CD8-positive, alpha-beta memory T cell (primary cell): ENCODE data around the gene GLYATL3. TPM values are rescaled to one million over a fixed set of nuclear protein-coding genes. Genes with fewer than 3 reads are reported as not detected.

Experiments used
- CTCF ChIA-PET: fragments of 350-600 bp; sonication (Branson Sonifier 250); formaldehyde crosslinking; loops from one replicate; lab custom pipeline; 2021; ENCODE audit warnings: antibody characterized with exemption; lab: Charles Lee
- POLR2A ChIA-PET: fragments of 350-600 bp; sonication (Branson Sonifier 250); formaldehyde crosslinking; loops from one replicate; lab custom pipeline; 2021; ENCODE audit warnings: antibody characterized with exemption; lab: Charles Lee
- DNase-seq, 5 donors: peaks; one replicate each; pipeline versions ENCODE4 v3.0.0 to v3.0.0-alpha.2; 2020 to 2022; ENCODE audit warnings: mixed read lengths in 1 of 5
- H3K27ac ChIP-seq: one replicate; pipeline ENCODE4 v1.7.0; 2013; ENCODE audit warnings: low read depth, mild to moderate bottlenecking, low read length, moderate library complexity
- H3K27me3 ChIP-seq: 2 replicates; pipeline ENCODE4 v1.7.0; 2013; ENCODE audit warnings: low read length, mild to moderate bottlenecking; ENCODE audit not compliant: insufficient read depth, poor library complexity, severe bottlenecking
- H3K36me3 ChIP-seq: 2 replicates; pipeline ENCODE4 v1.7.0; 2013; ENCODE audit warnings: mild to moderate bottlenecking, low read length, moderate library complexity; ENCODE audit not compliant: insufficient read depth
- H3K4me1 ChIP-seq: 2 replicates; pipeline ENCODE4 v1.7.0; 2013; ENCODE audit warnings: mild to moderate bottlenecking, low read length, moderate library complexity; ENCODE audit not compliant: insufficient read depth
- H3K4me3 ChIP-seq: 2 replicates; pipeline ENCODE4 v1.7.0; 2013; ENCODE audit warnings: mild to moderate bottlenecking, low read length
- H3K9me3 ChIP-seq: 2 replicates; pipeline ENCODE4 v1.7.0; 2013; ENCODE audit warnings: mild to moderate bottlenecking, low read length
- H3K27ac Mint-ChIP-seq, 8 donors: one replicate each; pipeline ENCODE4 v1.8.0; 2020 to 2021; ENCODE audit warnings: mixed read lengths in 8 of 8, mild to moderate bottlenecking in 6 of 8, inconsistent platforms in 3 of 8, moderate library complexity in 3 of 8
- H3K27me3 Mint-ChIP-seq, 2 donors: one replicate each; pipeline ENCODE4 v1.8.0; 2020 to 2021; ENCODE audit warnings: mixed read lengths in 2 of 2, mild to moderate bottlenecking in 1 of 2, moderate library complexity in 1 of 2
- H3K36me3 Mint-ChIP-seq, 3 donors: one replicate each; pipeline ENCODE4 v1.8.0; 2020 to 2021; ENCODE audit warnings: mixed read lengths in 3 of 3, inconsistent platforms in 1 of 3, mild to moderate bottlenecking in 1 of 3
- H3K4me1 Mint-ChIP-seq, 3 donors: one replicate each; pipeline ENCODE4 v1.8.0; 2020 to 2021; ENCODE audit warnings: mixed read lengths in 3 of 3, inconsistent platforms in 1 of 3, mild to moderate bottlenecking in 1 of 3
- H3K4me3 Mint-ChIP-seq, 7 donors: one replicate each; pipeline ENCODE4 v1.8.0; 2020 to 2021; ENCODE audit warnings: mixed read lengths in 7 of 7, mild to moderate bottlenecking in 6 of 7, moderate library complexity in 4 of 7, inconsistent platforms in 2 of 7
- H3K9me3 Mint-ChIP-seq, 5 donors: one replicate each; pipeline ENCODE4 v1.8.0; 2020 to 2022; ENCODE audit warnings: mixed read lengths in 5 of 5, mild to moderate bottlenecking in 3 of 5, moderate library complexity in 2 of 5, inconsistent platforms in 1 of 5
- polyA plus RNA-seq: library from polyadenylated mRNA; unstranded; fragments of 300-500 nt; fragmentation: Illumina TruSeq; gene quantifications from one replicate; pipeline ENCODE4 v1.2.3, GENCODE V29; 2021
- total RNA-seq, 2 experiments: library from RNA; stranded (reverse); gene quantifications; one replicate each; pipeline ENCODE4 v1.2.3, GENCODE V29; 2021

Gene GLYATL3
- total RNA-seq, result not detected
- not detected for polyA plus RNA-seq

- H3K9me3 ChIP-seq, result no peaks in the 10 kb centered on the region
- H3K9me3 Mint-ChIP-seq, result no peaks in the 10 kb centered on the region
- H3K36me3 Mint-ChIP-seq, result no peaks in the 10 kb centered on the region
- ChIA-PET CTCF (no interaction called here), POLR2A (no interaction called here)
- no peaks in the 10 kb centered on the region for H3K27me3 ChIP-seq
- no peaks in the 10 kb centered on the region for H3K36me3 ChIP-seq
- no peak within 1 kb of the TSS for H3K4me3 ChIP-seq
- H3K27ac ChIP-seq, result no peak within 1 kb of the TSS
- H3K27me3 Mint-ChIP-seq, result peaks cover 0 to 4% of the 10 kb centered on the region in 2 donors
- DNase-seq, result no peak
- H3K4me3 Mint-ChIP-seq, result no peak within 1 kb of the TSS
- no peaks in the 10 kb centered on the region for H3K4me1 ChIP-seq
- no peaks in the 10 kb centered on the region for H3K4me1 Mint-ChIP-seq
- no peak within 1 kb of the TSS for H3K27ac Mint-ChIP-seq
Measured at GRCh38 chr6:49499623-49500022, at the start of gene GLYATL3. GLYATL3 (plus strand) TSS chr6:49499923; CDS start chr6:49511991, 12,068 bp downstream.

- H3K27me3 ChIP-seq, result no peaks in the 10 kb centered on the region
- H3K27ac ChIP-seq, result no peak overlapping the region
- no peaks in the 10 kb centered on the region for H3K9me3 Mint-ChIP-seq
- H3K4me3 ChIP-seq, result no peak overlapping the region
- H3K27ac Mint-ChIP-seq, result no peak overlapping the region
- peaks cover 0 to 6% (median 4%) of the 10 kb centered on the region in 3 donors for H3K4me1 Mint-ChIP-seq
- ChIA-PET POLR2A (no interaction called here), CTCF (no interaction called here)
- no peaks in the 10 kb centered on the region for H3K27me3 Mint-ChIP-seq
- peaks cover 0 to 60% (median 28%) of the 10 kb centered on the region in 3 donors for H3K36me3 Mint-ChIP-seq
- no peak for DNase-seq
- H3K4me1 ChIP-seq, result no peaks in the 10 kb centered on the region
- peaks cover 29% of the 10 kb centered on the region for H3K36me3 ChIP-seq
- H3K4me3 Mint-ChIP-seq, result no peak overlapping the region
- H3K9me3 ChIP-seq, result no peaks in the 10 kb centered on the region
Measured at GRCh38 chr6:49453221-49453620, 46.5 kb upstream of the GLYATL3 start.

GRCh38 chr6:49454787-49455709 lies 44.7 kb upstream of the GLYATL3 start:
- Histone ChIP-seq H3K27ac (no peak overlapping the region), H3K27me3 (no peaks in the 10 kb centered on the region), H3K4me1 (no peaks in the 10 kb centered on the region), H3K4me3 (no peak overlapping the region), H3K9me3 (no peaks in the 10 kb centered on the region), H3K36me3 (peaks cover 27% of the 10 kb centered on the region)
- DNase-seq, result no peak
- H3K36me3 Mint-ChIP-seq, result peaks cover 0 to 53% (median 21%) of the 10 kb centered on the region in 3 donors
- H3K4me3 Mint-ChIP-seq, result no peak overlapping the region
- ChIA-PET POLR2A (no interaction called here), CTCF (no interaction called here)
- peaks cover 2 to 4% (median 3%) of the 10 kb centered on the region in 3 donors for H3K4me1 Mint-ChIP-seq
- H3K27me3 Mint-ChIP-seq, result no peaks in the 10 kb centered on the region
- H3K9me3 Mint-ChIP-seq, result no peaks in the 10 kb centered on the region
- peak overlapping the region in 1 of 8 donors; percentile 47 for H3K27ac Mint-ChIP-seq

- no peak overlapping the region for H3K27ac ChIP-seq
- H3K9me3 ChIP-seq, result no peaks in the 10 kb centered on the region
- ChIA-PET CTCF (no interaction called here), POLR2A (no interaction called here)
- H3K27me3 ChIP-seq, result no peaks in the 10 kb centered on the region
- Mint-ChIP-seq H3K4me1 (peaks cover 18 to 27% (median 22%) of the 10 kb centered on the region in 3 donors), H3K27me3 (no peaks in the 10 kb centered on the region), H3K4me3 (no peak overlapping the region), H3K36me3 (peaks cover 0 to 39% (median 10%) of the 10 kb centered on the region in 3 donors), H3K27ac (no peak overlapping the region), H3K9me3 (no peaks in the 10 kb centered on the region)
- H3K4me1 ChIP-seq, result peaks cover 11% of the 10 kb centered on the region
- no peak overlapping the region for H3K4me3 ChIP-seq
- DNase-seq, result no peak
- H3K36me3 ChIP-seq, result peaks cover 17% of the 10 kb centered on the region
Measured at GRCh38 chr6:49457771-49458170, 42.0 kb upstream of the GLYATL3 start.

- Mint-ChIP-seq H3K9me3 (no peaks in the 10 kb centered on the region), H3K4me3 (peak overlapping the region; percentile 91 to 98 (median 95)), H3K27ac (peak overlapping the region; percentile 71 to 100 (median 97)), H3K36me3 (peaks cover 0 to 25% (median 3%) of the 10 kb centered on the region in 3 donors), H3K4me1 (peaks cover 38 to 60% (median 50%) of the 10 kb centered on the region in 3 donors), H3K27me3 (peaks cover 0 to 1% of the 10 kb centered on the region in 2 donors)
- peaks cover 9% of the 10 kb centered on the region for H3K36me3 ChIP-seq
- no peaks in the 10 kb centered on the region for H3K27me3 ChIP-seq
- ChIA-PET CTCF (no interaction called here), POLR2A (no interaction called here)
- no peaks in the 10 kb centered on the region for H3K9me3 ChIP-seq
- peak in 1 of 5 donors; percentile 26 for DNase-seq
- H3K27ac ChIP-seq, result peak overlapping the region; percentile 91
- peak overlapping the region; percentile 91 for H3K4me3 ChIP-seq
- peaks cover 11% of the 10 kb centered on the region for H3K4me1 ChIP-seq
Measured at GRCh38 chr6:49462071-49462470, 37.7 kb upstream of the GLYATL3 start.

- peak overlapping the region; percentile 91 for H3K4me3 ChIP-seq
- ChIA-PET CTCF (no interaction called here), POLR2A (no interaction called here)
- Mint-ChIP-seq H3K9me3 (no peaks in the 10 kb centered on the region), H3K4me3 (peak overlapping the region; percentile 91 to 98 (median 95)), H3K27me3 (peaks cover 0 to 1% of the 10 kb centered on the region in 2 donors), H3K27ac (peak overlapping the region; percentile 71 to 100 (median 97)), H3K36me3 (peaks cover 0 to 22% (median 0%) of the 10 kb centered on the region in 3 donors), H3K4me1 (peaks cover 38 to 60% (median 50%) of the 10 kb centered on the region in 3 donors)
- no peaks in the 10 kb centered on the region for H3K27me3 ChIP-seq
- H3K4me1 ChIP-seq, result peaks cover 11% of the 10 kb centered on the region
- no peaks in the 10 kb centered on the region for H3K9me3 ChIP-seq
- peak overlapping the region; percentile 91 for H3K27ac ChIP-seq
- no peak for DNase-seq
- peaks cover 6% of the 10 kb centered on the region for H3K36me3 ChIP-seq
Measured at GRCh38 chr6:49462599-49462926, 37.2 kb upstream of the GLYATL3 start.

GRCh38 chr6:49462927-49463611 lies 36.7 kb upstream of the GLYATL3 start, which contains the start of the genes CENPQ and MMUT:
CENPQ (plus strand) TSS chr6:49463370; CDS start chr6:49470177, 6,807 bp downstream.
MMUT (minus strand) TSS chr6:49463253; CDS start chr6:49459466, 3,787 bp downstream.
- H3K4me1 Mint-ChIP-seq, result peaks cover 38 to 60% (median 50%) of the 10 kb centered on the region in 3 donors
- H3K27ac Mint-ChIP-seq, result peak within 1 kb of the TSS; percentile 71 to 100 (median 97)
- POLR2A ChIA-PET, result no interaction called here
- no peaks in the 10 kb centered on the region for H3K9me3 Mint-ChIP-seq
- peak; percentile 83 to 94 (median 92) for DNase-seq
- Histone ChIP-seq H3K27me3 (no peaks in the 10 kb centered on the region), H3K36me3 (peaks cover 3% of the 10 kb centered on the region), H3K4me1 (peaks cover 11% of the 10 kb centered on the region), H3K9me3 (no peaks in the 10 kb centered on the region), H3K4me3 (peak within 1 kb of the TSS; percentile 91), H3K27ac (peak within 1 kb of the TSS; percentile 91)
- peak within 1 kb of the TSS; percentile 91 to 98 (median 95) for H3K4me3 Mint-ChIP-seq
- H3K36me3 Mint-ChIP-seq, result peaks cover 0 to 18% (median 0%) of the 10 kb centered on the region in 3 donors
- CTCF ChIA-PET, result no interaction called here
- H3K27me3 Mint-ChIP-seq, result peaks cover 0 to 1% of the 10 kb centered on the region in 2 donors
